Stimulated activated CD4-positive, alpha-beta T cell treated with anti-CD3 and anti-CD28 coated beads, Interleukin-2, amount 100 ng/mL, for 24 hours (primary cell): ENCODE measurements around the gene ZGLP1.

Source experiments
- DNase-seq, 2 donors: peaks; one replicate each; pipeline ENCODE4 v3.0.0-alpha.2; 2020

Gene ZGLP1

DNA sequence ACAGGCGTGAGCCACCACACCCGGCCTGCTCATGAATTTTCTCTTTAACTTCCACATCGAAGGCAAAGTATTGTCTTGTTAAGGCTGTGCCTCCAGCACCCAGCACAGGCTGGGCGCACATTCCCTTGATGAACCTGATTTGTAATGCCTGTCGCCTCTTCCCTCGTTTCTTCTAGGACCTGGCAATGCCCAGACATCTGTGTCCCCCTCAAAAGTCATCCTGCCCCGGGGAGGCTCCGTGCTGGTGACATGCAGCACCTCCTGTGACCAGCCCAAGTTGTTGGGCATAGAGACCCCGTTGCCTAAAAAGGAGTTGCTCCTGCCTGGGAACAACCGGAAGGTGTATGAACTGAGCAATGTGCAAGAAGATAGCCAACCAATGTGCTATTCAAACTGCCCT lies 35.0 kb downstream of the ZGLP1 start:
- DNase-seq, result no peak

DNA sequence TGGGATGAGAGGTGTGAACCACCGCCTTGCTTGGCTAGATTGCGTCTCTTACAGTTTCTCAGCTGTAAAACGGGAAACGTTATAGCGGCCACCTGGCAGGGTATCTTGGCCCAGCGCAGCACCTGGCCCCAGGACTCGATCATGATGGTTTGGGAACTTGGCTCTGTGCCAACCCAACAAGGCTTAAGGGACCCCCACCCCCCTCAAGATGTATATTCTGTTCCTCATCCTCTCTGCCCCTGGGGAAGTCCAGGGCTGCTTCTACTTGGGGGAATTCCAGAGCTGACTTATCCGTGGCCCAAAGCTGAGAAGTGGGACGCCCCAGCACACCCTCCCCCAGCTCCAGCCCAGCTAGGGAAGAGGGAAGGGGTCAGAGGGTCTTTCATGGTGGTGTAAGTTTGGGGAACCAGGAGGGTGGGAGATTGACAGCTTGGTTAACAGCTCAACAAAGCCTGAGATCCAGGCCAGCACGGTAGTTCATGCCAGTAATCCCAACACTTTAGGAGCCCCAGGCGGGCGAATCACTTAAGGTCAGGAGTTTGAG lies 38.0 kb downstream of the ZGLP1 start:
- peak; percentile 37 to 41 for DNase-seq

GRCh38 chr19:10270616-10271394 lies 38.8 kb downstream of the ZGLP1 start, which contains the start of gene ICAM1:
TSS of gene ICAM1 (plus strand) at chr19:10271120. CDS start at chr19:10271160, 40 bp downstream.
- peak; percentile 75 to 79 for DNase-seq

GRCh38 chr19:10270180-10270615 lies 39.4 kb downstream of the ZGLP1 start:
- peak; percentile 66 to 80 for DNase-seq

- DNase-seq, result peak; percentile 92 to 94
Observed at GRCh38 chr19:10269333-10270179, 40.1 kb downstream of the ZGLP1 start.

- DNase-seq, result no peak
Observed at GRCh38 chr19:10268071-10268470, 41.5 kb downstream of the ZGLP1 start.

- DNase-seq, result no peak
Observed at GRCh38 chr19:10266706-10267105, 42.9 kb downstream of the ZGLP1 start.

GRCh38 chr19:10262771-10263170 lies 46.8 kb downstream of the ZGLP1 start:
- DNase-seq, result no peak

DNA sequence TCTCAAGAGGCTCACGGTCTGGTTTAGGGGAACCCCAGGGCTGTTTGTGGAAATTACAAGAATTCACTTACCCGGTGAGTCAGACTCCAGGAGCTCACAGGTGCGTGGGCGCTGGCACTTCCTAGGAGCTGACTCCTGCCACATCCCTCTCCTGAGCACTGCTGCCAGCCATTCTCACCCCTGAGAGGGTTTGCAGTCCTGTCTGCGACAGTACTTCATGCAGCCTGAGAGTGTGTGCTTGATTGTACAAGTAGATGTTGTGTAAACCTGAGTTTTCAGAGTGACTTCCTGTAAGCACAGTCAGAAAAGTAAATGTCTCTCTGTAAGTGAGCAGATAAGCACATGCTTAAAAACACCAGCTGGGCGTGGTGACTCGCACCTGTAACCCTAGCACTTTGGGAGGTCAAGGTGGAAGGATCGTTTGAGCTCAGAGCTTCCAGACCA lies 49.5 kb downstream of the ZGLP1 start:
- DNase-seq, result peak; percentile 69 to 76

- DNase-seq, result peak; percentile 94 to 96
Observed at GRCh38 chr19:10259162-10259905, 50.3 kb downstream of the ZGLP1 start.

DNA sequence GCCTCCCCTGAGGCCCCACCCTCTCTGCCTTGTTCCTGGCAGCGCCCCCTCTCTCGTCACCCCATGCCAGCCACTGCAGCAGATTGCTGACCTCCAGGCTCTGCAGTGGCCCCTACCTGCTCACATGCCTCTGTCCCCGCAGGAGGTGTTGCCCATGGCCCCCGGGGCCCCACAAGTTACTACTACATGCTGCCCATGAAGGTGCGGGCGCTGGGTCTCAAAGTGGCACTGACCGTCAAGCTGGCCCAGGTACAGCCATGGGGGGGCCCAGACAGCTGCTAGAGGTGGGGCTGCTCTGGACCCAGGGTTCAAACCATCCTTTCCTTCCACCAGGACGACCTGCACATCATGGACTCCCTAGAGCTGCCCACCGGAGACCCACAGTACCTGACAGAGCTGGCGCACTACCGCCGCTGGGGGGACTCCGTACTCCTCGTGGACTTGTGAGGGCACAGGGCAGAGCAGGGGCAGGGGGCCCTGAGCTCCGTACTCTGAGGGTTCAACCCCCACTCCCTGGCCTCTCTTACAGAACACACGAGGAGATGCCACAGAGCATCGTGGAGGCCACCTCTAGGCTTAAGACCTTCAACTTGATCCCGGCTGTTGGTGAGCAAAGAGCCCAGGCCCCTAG lies 51.4 kb downstream of the ZGLP1 start:
- no peak for DNase-seq

DNA sequence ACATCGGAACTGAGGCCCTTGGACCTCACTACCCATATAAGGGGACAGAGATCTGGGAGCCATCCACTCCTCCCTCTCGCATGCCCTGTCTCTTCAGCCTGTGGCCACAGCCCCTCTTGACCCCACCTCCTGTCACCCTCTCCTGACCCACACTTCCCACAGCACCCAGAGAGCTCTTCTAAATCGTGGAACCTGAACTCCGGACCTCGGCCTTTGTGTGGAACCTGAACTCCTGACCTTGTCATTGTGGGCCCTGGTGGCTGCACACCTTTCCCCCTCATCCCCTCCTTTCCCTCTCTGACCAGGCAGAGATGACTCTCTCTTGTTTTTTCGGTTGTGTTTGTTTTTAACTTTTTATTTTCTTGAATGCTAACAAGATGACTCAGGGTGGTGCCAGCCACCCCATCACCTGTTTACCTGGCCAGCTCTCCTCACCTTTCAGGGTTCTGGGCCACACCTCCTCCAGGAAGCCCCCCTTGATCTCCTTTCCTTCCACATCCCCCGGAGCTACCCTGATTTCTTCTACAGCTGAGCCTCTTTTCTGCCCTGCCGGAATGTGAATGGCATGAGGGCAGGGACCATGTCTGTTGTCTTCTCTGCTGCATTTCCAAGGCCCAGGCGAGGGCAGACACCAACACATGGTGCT lies 52.5 kb downstream of the ZGLP1 start:
- no peak for DNase-seq

- no peak for DNase-seq
Observed at GRCh38 chr19:10256551-10256950, 53.1 kb downstream of the ZGLP1 start.

- DNase-seq, result no peak
Observed at GRCh38 chr19:10255358-10255757, 54.3 kb downstream of the ZGLP1 start.
